Lower leg skin (tissue), 3 donors: ENCODE data around the gene ADGRL3.

Experiments
- CTCF ChIP-seq, 3 donors: fragments of 450-650 bp; IDR thresholded peaks; one replicate each; pipeline ENCODE4 v1.5.1; 2016; ENCODE audit warnings: antibody characterized with exemption in 3 of 3, mild to moderate bottlenecking in 3 of 3, moderate library complexity in 2 of 3
- POLR2A ChIP-seq, 2 donors: fragments of 450-650 bp; IDR thresholded peaks; one replicate each; pipeline ENCODE4 v1.6.1; 2016 to 2017; ENCODE audit warnings: antibody characterized with exemption in 2 of 2, mild to moderate bottlenecking in 1 of 2, moderate library complexity in 1 of 2

DNA sequence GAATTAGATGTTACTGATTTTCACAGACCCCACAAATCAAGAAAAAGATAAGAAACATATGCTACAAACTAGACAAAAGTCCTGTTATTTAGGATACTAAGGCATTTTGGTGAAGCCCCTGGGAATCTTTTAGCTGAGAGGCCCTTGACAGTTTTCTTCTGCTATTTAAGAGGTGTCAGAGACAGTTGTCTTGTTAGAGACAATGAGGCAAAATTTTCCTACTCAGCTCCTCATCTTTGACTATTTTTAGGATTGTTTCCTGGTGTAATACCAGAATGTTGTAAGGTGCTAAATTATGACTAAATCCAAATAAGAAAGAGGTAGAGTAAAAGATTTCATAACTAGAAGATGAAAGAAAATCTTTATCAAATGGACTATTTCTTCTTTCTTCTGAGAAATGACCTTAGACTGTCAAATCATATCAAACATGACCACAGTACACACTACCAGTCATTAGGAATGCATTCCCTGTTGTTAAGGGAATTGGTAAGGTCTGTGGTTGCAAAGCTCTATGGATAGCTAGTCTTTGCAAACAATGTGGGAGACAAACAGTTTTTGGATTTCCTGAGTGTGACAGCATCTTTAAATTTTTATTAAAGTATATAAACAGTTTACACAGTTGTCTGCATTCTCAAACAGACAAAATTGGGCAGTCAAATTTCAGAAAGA, 926.1 kb downstream of the ADGRL3 start:
- TF ChIP-seq POLR2A (IDR thresholded peaks at IDR 0.05) (no peak), CTCF (IDR thresholded peaks at IDR 0.05) (no peak)
